RKO (cell line): ENCODE data around the gene CDK12.

ENCODE experiments used
- DNase-seq: peaks from one replicate; pipeline ENCODE4 v3.0.0-alpha.2; 2016; ENCODE audit warnings: low spot score

CDK12 gene

GRCh38 chr17:39549747-39550573 lies 88.7 kb downstream of the CDK12 start:
- DNase-seq = no peak

- no peak for DNase-seq
These were observed 90.6 kb downstream of the CDK12 start for GRCh38 chr17:39551879-39552278.

GRCh38 chr17:39553341-39553945 lies 92.2 kb downstream of the CDK12 start:
- peak; percentile 21 for DNase-seq

GRCh38 chr17:39555368-39555767 lies 94.1 kb downstream of the CDK12 start:
- no peak for DNase-seq

- DNase-seq = no peak
These were observed 95.1 kb downstream of the CDK12 start for GRCh38 chr17:39556423-39556822.

- no peak for DNase-seq
These were observed 101.1 kb downstream of the CDK12 start for GRCh38 chr17:39562395-39562794.

- DNase-seq = no peak
These were observed 101.7 kb downstream of the CDK12 start for GRCh38 chr17:39562976-39563375.

GRCh38 chr17:39563476-39563875 lies 102.2 kb downstream of the CDK12 start:
- DNase-seq = no peak

- DNase-seq = no peak
These were observed 103.0 kb downstream of the CDK12 start for GRCh38 chr17:39564211-39564848.

- no peak for DNase-seq
These were observed 105.0 kb downstream of the CDK12 start for GRCh38 chr17:39566094-39566850.

GRCh38 chr17:39568702-39569101 lies 107.4 kb downstream of the CDK12 start:
- no peak for DNase-seq

GRCh38 chr17:39569126-39569525 lies 107.8 kb downstream of the CDK12 start:
- no peak for DNase-seq

- DNase-seq = no peak
These were observed 110.8 kb downstream of the CDK12 start for GRCh38 chr17:39572121-39572520.

- peak; percentile 61 for DNase-seq
These were observed 112.4 kb downstream of the CDK12 start for GRCh38 chr17:39573447-39574298.

GRCh38 chr17:39576187-39576586 lies 114.9 kb downstream of the CDK12 start:
- DNase-seq = peak; percentile 16

GRCh38 chr17:39578272-39578671 lies 117.0 kb downstream of the CDK12 start:
- no peak for DNase-seq

GRCh38 chr17:39579318-39580081 lies 118.2 kb downstream of the CDK12 start:
- DNase-seq = no peak

GRCh38 chr17:39580082-39580468 lies 118.8 kb downstream of the CDK12 start:
- DNase-seq = no peak

- no peak for DNase-seq
These were observed 119.9 kb downstream of the CDK12 start for GRCh38 chr17:39581071-39581758.

GRCh38 chr17:39581759-39582085 lies 120.4 kb downstream of the CDK12 start:
- DNase-seq = no peak
